Transverse colon (tissue), 4 donors: ENCODE data around the gene MSANTD3.

ENCODE experiments used
- CTCF ChIP-seq, 5 experiments: fragments of 200-600 bp in 3 of 5; fragments of 450-650 bp in 2 of 5; sonication (generic) in 3 of 5; IDR thresholded peaks; 1 replicate in 2 of 5; 2 replicates in 3 of 5; pipeline ENCODE4 v1.5.1; 2016 to 2017; ENCODE audit warnings: antibody characterized with exemption in 5 of 5, inconsistent platforms in 3 of 5, mild to moderate bottlenecking in 2 of 5, moderate library complexity in 1 of 5
- EP300 ChIP-seq: sonication (generic); formaldehyde crosslinking; IDR thresholded peaks from one replicate; pipeline ENCODE4 v1.6.1; 2017; ENCODE audit warnings: antibody characterized with exemption, low read depth
- POLR2A ChIP-seq: fragments of 450-650 bp; IDR thresholded peaks from one replicate; pipeline ENCODE4 v1.6.1; 2016; ENCODE audit warnings: antibody characterized with exemption, mild to moderate bottlenecking, moderate library complexity
- POLR2AphosphoS5 ChIP-seq, 3 donors: sonication (generic); formaldehyde crosslinking; IDR thresholded peaks; one replicate each; pipeline ENCODE4 v1.6.1; 2016; ENCODE audit warnings: antibody characterized with exemption in 3 of 3

- TF ChIP-seq CTCF (IDR thresholded peaks at IDR 0.05) (no peak), POLR2A (no peak), EP300 (no peak), POLR2AphosphoS5 (IDR thresholded peaks at IDR 0.05) (no peak)
These were observed 32.8 kb upstream of the MSANTD3 start for GRCh38 chr9:100394032-100394695.
